PFSK-1 (cell line): ENCODE data around the gene FYN.

Experiments used
- POLR2AphosphoS5 ChIP-seq: IDR thresholded peaks from 2 replicates; pipeline ENCODE4 v1.6.1; 2012; ENCODE audit warnings: low read depth, mild to moderate bottlenecking, control low read depth, low read length, moderate library complexity
- SIN3A ChIP-seq: IDR thresholded peaks from 2 replicates; pipeline ENCODE4 v1.6.1; 2012; ENCODE audit warnings: mild to moderate bottlenecking, low read length, moderate library complexity, borderline replicate concordance; ENCODE audit not compliant: insufficient read depth

DNA sequence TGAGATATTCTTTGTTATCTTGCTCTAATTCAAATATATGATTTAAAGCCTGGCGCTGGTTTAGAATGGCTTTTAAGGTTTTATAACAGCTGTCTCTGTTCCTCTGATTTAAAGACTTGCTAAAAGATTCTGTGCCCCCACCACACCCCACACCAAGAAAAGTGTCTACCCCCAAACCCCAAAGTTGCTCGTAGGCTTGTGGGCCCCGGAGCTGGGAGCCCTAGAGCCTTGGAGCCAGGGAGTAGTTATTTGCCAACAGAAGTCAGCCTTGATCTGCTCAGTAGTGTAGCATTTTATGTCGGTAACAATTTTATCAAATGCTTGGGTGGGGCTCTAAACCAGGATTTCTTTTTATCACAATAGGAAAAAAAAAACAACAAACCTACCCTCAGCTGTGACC is 162.3 kb downstream of the FYN start:
- TF ChIP-seq POLR2AphosphoS5 = no peak
- TF ChIP-seq SIN3A = no peak
